22Rv1 (cell line): Measurements from ENCODE around the gene MCOLN1.

Source experiments
- ZFX ChIP-seq: fragments of 450-650 bp; IDR thresholded peaks from 2 replicates; pipeline ENCODE4 v1.6.1; 2017; ENCODE audit warnings: antibody characterized with exemption, borderline replicate concordance
- TF ChIP-seq, protein P1 (sequence below): fragments of 450-650 bp; IDR thresholded peaks from 2 replicates; pipeline ENCODE4 v1.5.1; 2017; ENCODE audit warnings: mild to moderate bottlenecking

DNA sequence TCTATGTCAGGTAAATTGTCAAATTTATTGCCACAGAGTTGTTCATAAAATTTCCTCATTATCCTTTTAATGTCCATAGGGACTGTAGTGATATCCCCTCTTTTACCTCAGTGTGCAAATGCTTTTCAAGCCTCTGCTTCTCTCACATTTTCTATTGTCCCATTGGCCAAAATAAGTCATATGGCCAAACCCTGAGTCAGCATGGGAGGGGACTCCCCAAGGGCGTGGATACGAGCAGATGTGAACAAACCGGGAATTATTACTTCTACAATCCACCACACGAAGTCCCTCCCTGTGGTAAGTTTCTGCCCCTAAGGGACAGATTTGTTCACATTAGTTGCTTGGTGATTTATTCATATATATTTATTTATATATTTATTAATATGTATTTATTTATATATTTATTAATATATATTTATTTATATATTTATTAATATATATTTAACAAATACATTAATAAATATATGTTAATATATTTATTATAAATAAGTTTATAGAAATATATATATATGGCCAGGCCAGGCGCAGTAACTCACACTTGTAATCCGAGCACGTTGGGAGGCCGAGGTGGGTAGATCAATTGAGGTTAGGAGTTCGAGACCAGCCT lies 53.1 kb downstream of the MCOLN1 start:
- TF ChIP-seq, protein P1, sequence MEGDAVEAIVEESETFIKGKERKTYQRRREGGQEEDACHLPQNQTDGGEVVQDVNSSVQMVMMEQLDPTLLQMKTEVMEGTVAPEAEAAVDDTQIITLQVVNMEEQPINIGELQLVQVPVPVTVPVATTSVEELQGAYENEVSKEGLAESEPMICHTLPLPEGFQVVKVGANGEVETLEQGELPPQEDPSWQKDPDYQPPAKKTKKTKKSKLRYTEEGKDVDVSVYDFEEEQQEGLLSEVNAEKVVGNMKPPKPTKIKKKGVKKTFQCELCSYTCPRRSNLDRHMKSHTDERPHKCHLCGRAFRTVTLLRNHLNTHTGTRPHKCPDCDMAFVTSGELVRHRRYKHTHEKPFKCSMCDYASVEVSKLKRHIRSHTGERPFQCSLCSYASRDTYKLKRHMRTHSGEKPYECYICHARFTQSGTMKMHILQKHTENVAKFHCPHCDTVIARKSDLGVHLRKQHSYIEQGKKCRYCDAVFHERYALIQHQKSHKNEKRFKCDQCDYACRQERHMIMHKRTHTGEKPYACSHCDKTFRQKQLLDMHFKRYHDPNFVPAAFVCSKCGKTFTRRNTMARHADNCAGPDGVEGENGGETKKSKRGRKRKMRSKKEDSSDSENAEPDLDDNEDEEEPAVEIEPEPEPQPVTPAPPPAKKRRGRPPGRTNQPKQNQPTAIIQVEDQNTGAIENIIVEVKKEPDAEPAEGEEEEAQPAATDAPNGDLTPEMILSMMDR, result no peak
- TF ChIP-seq ZFX, result no peak
